Measurements from ENCODE around the gene ABCA13. TPM values are rescaled to one million over a fixed set of nuclear protein-coding genes. Genes with fewer than 3 reads are reported as not detected.

The ABCA13 gene
- total RNA-seq, 1 donor from 2014 or later: not detected

- intact Hi-C loops (cut with micrococcal nuclease): no loop called here
- Histone ChIP-seq H3K36me3 (no peaks in the 10 kb centered on the region), H3K27ac (replicated peaks) (no peak overlapping the region)
Observed at GRCh38 chr7:48398191-48398590, 226.9 kb downstream of the ABCA13 start.

GRCh38 chr7:48402721-48403120, 231.5 kb downstream of the ABCA13 start:
- TF ChIP-seq, protein P1, sequence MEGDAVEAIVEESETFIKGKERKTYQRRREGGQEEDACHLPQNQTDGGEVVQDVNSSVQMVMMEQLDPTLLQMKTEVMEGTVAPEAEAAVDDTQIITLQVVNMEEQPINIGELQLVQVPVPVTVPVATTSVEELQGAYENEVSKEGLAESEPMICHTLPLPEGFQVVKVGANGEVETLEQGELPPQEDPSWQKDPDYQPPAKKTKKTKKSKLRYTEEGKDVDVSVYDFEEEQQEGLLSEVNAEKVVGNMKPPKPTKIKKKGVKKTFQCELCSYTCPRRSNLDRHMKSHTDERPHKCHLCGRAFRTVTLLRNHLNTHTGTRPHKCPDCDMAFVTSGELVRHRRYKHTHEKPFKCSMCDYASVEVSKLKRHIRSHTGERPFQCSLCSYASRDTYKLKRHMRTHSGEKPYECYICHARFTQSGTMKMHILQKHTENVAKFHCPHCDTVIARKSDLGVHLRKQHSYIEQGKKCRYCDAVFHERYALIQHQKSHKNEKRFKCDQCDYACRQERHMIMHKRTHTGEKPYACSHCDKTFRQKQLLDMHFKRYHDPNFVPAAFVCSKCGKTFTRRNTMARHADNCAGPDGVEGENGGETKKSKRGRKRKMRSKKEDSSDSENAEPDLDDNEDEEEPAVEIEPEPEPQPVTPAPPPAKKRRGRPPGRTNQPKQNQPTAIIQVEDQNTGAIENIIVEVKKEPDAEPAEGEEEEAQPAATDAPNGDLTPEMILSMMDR (IDR thresholded peaks at IDR 0.05; ENCODE audit: borderline replicate concordance): no peak
- Histone ChIP-seq H3K27me3 (ENCODE audit: low read depth) (no peaks in the 10 kb centered on the region), H3K4me1 (no peaks in the 10 kb centered on the region), H3K4me3 (no peak overlapping the region), H3K27ac (replicated peaks) (no peak overlapping the region), H3K9me3 (replicated peaks) (no peaks in the 10 kb centered on the region), H3K36me3 (no peaks in the 10 kb centered on the region)
- intact Hi-C loops (cut with micrococcal nuclease): no loop called here
- no peak for DNase-seq

More at GRCh38 chr7:48398191-48398590, 226.9 kb downstream of the ABCA13 start:
- DNase-seq: no peak
- TF ChIP-seq, protein P1 (IDR thresholded peaks at IDR 0.05; ENCODE audit: borderline replicate concordance): no peak
- no peaks in the 10 kb centered on the region for H3K4me1 ChIP-seq
- H3K27me3 ChIP-seq (ENCODE audit: low read depth): no peaks in the 10 kb centered on the region
- H3K9me3 ChIP-seq (replicated peaks): no peaks in the 10 kb centered on the region
- no peak overlapping the region for H3K4me3 ChIP-seq

DNA sequence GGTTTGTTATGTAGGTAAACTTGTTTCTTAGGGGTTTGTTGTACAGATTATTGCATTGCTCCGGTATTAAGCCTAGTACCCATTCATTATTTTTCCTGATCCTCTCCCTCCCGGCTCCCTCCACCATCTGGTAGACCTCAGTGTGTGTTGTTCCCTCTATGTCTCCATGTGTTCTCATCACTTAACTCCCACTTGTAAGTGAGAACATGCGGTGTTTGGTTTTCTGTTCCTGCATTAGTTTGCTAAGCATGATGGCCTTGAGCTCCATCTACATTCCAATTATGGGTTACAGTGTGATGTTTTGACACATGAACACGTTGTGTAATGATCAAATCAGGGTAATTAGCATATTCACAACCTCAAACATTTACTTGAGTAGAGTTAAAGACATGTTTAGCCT, 237.5 kb downstream of the ABCA13 start:
- DNase-seq: no peak
- no peaks in the 10 kb centered on the region for H3K36me3 ChIP-seq
- no peaks in the 10 kb centered on the region for H3K9me3 ChIP-seq (replicated peaks)
- no peak overlapping the region for H3K27ac ChIP-seq (replicated peaks)
- H3K27me3 ChIP-seq (ENCODE audit: low read depth): no peaks in the 10 kb centered on the region
- intact Hi-C loops (cut with micrococcal nuclease): no loop called here
- no peaks in the 10 kb centered on the region for H3K4me1 ChIP-seq
- TF ChIP-seq, protein P1 (IDR thresholded peaks at IDR 0.05; ENCODE audit: borderline replicate concordance): no peak
- H3K4me3 ChIP-seq: no peak overlapping the region

DNA sequence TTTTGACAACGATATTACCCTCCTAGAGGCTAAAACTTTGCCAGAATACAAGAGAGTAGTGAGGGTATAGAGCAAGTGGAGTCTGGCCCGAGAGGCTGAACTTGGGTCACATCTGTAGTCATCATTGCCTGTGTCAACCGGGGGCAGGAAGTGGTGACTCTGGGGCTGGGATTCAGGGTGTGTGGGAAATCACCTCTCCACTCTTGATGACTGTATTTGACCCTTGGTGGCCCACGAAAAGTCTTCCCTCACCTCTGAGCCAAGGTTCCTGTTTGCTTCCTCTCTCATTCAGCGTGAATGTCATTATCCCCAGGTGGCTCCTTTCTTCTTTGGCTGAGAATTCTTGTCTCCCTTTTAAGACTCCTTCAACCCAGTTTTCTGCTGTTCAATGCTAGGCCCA, 240.4 kb downstream of the ABCA13 start:
- Histone ChIP-seq H3K27ac (replicated peaks) (no peak overlapping the region), H3K27me3 (ENCODE audit: low read depth) (no peaks in the 10 kb centered on the region), H3K9me3 (replicated peaks) (no peaks in the 10 kb centered on the region), H3K4me3 (no peak overlapping the region), H3K4me1 (no peaks in the 10 kb centered on the region), H3K36me3 (no peaks in the 10 kb centered on the region)
- DNase-seq: no peak
- TF ChIP-seq, protein P1 (IDR thresholded peaks at IDR 0.05; ENCODE audit: borderline replicate concordance): no peak
- intact Hi-C loops (cut with micrococcal nuclease): no loop called here

- intact Hi-C loops (cut with micrococcal nuclease): no loop called here
Observed at GRCh38 chr7:48414011-48414732, 242.9 kb downstream of the ABCA13 start.

More at GRCh38 chr7:48414011-48414732, 242.9 kb downstream of the ABCA13 start:
- TF ChIP-seq, protein P1 (IDR thresholded peaks at IDR 0.05; ENCODE audit: borderline replicate concordance): no peak
- Histone ChIP-seq H3K27ac (replicated peaks) (no peak overlapping the region), H3K36me3 (no peaks in the 10 kb centered on the region), H3K4me3 (no peak overlapping the region), H3K4me1 (no peaks in the 10 kb centered on the region), H3K9me3 (replicated peaks) (no peaks in the 10 kb centered on the region), H3K27me3 (ENCODE audit: low read depth) (no peaks in the 10 kb centered on the region)
- no peak for DNase-seq

Data from left ventricle myocardium inferior (tissue), 1 donor.